ENCODE results near the gene WWOX. TPM values are rescaled to one million over a fixed set of nuclear protein-coding genes. Genes with fewer than 3 reads are reported as not detected.

Gene WWOX
- total RNA-seq, 1 donor from 2014 or later, result 28.2 TPM

DNA sequence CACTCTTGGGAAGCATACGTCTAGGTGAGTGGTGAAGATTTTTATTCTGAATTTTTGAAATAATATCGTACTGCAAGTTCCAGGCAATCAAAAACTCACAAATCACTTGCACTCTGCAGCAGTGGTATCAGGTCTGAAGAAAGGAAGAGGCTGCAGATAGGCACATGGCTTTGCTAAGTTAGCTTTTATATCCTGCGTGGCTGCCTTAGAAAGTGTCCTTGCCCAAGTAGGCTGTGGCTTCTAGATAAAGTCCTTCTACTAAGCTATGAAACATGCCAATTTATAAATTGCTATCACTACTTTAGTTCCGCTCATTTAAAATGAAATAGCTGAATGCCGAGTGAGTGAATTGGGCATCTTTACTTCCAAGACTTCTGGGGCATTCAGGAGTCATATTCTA, 17.9 kb downstream of the WWOX start:
- Mint-ChIP-seq H3K4me1 (ENCODE audit: unreplicated experiment) (peaks cover 10% of the 10 kb centered on the region), H3K36me3 (peaks cover 23% of the 10 kb centered on the region), H3K27me3 (no peaks in the 10 kb centered on the region), H3K4me3 (no peak overlapping the region), H3K27ac (peak overlapping the region; percentile 33), H3K9me3 (no peaks in the 10 kb centered on the region)
- DNase-seq (ENCODE audit: extremely low spot score, unreplicated experiment), result no peak
- TF ChIP-seq, protein P1, sequence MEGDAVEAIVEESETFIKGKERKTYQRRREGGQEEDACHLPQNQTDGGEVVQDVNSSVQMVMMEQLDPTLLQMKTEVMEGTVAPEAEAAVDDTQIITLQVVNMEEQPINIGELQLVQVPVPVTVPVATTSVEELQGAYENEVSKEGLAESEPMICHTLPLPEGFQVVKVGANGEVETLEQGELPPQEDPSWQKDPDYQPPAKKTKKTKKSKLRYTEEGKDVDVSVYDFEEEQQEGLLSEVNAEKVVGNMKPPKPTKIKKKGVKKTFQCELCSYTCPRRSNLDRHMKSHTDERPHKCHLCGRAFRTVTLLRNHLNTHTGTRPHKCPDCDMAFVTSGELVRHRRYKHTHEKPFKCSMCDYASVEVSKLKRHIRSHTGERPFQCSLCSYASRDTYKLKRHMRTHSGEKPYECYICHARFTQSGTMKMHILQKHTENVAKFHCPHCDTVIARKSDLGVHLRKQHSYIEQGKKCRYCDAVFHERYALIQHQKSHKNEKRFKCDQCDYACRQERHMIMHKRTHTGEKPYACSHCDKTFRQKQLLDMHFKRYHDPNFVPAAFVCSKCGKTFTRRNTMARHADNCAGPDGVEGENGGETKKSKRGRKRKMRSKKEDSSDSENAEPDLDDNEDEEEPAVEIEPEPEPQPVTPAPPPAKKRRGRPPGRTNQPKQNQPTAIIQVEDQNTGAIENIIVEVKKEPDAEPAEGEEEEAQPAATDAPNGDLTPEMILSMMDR (conservative IDR thresholded peaks at IDR 0.05), result no peak

DNA sequence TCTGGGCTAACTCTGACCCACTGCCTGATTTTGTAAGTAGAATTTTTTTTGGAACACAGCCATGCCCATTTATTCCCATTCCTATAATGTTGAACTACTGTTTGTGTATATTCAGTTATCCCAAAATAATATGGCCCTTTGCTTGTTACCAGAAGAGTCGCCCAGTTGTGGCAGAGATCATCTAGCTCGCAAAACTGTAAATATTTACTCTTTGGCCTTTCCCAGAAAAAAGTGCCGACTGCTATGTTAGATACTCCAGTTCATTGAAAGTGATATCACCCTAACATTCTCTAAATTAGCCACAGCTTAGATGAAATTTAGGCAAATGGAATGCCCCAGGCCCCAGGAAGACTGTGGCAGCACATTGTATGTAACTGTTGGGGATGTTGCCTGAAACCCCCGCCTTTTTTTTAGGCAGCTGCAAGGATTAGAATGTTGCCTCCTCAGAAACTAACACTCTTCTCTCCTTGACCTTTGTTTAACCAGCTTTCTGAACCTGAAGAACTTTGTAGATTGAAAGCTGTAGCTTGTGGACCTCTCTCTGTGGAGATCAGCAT, 19.1 kb downstream of the WWOX start:
- TF ChIP-seq, protein P1 (conservative IDR thresholded peaks at IDR 0.05), result no peak
- H3K9me3 Mint-ChIP-seq, result no peaks in the 10 kb centered on the region
- no peak overlapping the region for H3K4me3 Mint-ChIP-seq
- DNase-seq (ENCODE audit: extremely low spot score, unreplicated experiment), result no peak
- peaks cover 13% of the 10 kb centered on the region for H3K4me1 Mint-ChIP-seq (ENCODE audit: unreplicated experiment)
- H3K36me3 Mint-ChIP-seq, result peaks cover 17% of the 10 kb centered on the region
- no peaks in the 10 kb centered on the region for H3K27me3 Mint-ChIP-seq
- H3K27ac Mint-ChIP-seq, result no peak overlapping the region

DNA sequence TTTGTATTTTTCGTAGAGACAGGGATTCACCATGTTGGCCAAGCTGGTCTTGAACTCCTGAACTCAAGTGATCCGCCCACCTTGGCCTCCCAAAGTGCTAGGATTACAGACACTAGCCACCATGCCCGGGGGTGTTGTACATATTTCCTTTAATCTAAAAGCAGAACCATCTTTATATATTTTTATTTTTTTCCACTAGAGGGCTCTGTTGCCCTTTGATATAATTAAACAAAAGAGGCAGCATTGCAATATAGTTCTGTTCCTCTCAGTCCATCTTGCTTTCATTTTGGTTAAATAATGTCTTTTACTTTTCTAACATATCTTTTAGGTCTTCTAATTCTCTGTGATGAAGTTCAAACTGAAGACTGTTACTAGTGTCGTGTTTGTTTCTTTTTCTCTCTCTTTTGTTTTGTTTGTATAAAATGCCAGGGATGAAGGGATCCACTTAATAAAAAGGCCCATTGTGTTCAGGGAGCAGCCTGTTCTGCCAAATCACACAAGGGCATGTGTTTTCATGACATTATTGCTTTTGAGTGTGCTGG, 23.4 kb downstream of the WWOX start:
- Mint-ChIP-seq H3K36me3 (peaks cover 9% of the 10 kb centered on the region), H3K27ac (peak overlapping the region; percentile 63), H3K9me3 (no peaks in the 10 kb centered on the region), H3K4me3 (peak overlapping the region; percentile 60), H3K4me1 (ENCODE audit: unreplicated experiment) (peaks cover 31% of the 10 kb centered on the region), H3K27me3 (no peaks in the 10 kb centered on the region)
- DNase-seq (ENCODE audit: extremely low spot score, unreplicated experiment), result no peak
- TF ChIP-seq, protein P1 (conservative IDR thresholded peaks at IDR 0.05), result peak; percentile 80

DNA sequence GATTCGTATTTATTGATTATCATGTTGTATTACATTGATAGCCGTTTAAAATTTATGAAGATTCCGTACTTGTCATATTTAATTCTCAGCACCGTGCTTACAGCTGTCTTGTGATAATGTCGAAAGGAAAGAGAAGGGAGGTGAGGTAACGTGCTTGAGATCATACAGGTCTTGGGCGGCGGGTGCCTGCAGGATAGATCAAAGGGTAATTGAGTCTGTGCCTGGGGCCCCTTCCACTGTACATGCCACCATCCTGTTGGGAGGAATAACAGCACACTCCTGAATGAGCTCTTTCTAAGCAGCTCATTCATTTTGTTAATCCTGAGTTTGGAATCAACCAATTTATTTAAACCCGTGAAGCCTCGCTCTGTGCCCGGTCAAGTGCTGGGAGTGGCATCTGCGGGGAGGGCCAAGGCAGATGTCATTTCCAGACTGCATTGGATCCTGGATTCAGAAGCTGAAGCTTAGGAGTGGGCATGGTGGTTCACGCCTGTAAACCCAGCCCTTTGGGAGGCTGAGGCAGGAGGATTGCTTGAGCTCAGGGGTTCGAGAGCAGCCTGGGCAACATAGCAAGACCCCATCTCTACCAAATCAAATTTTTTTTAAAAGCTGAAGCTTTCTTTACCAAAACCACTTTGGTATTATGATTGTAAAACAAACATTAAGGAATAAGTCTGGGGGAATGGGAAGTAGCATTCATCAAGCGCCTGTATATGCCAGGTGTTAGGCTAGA, 25.8 kb downstream of the WWOX start:
- Mint-ChIP-seq H3K36me3 (no peaks in the 10 kb centered on the region), H3K4me3 (no peak overlapping the region), H3K27ac (no peak overlapping the region), H3K4me1 (ENCODE audit: unreplicated experiment) (peaks cover 24% of the 10 kb centered on the region), H3K27me3 (no peaks in the 10 kb centered on the region), H3K9me3 (no peaks in the 10 kb centered on the region)
- TF ChIP-seq, protein P1 (conservative IDR thresholded peaks at IDR 0.05), result no peak
- no peak for DNase-seq (ENCODE audit: extremely low spot score, unreplicated experiment)

DNA sequence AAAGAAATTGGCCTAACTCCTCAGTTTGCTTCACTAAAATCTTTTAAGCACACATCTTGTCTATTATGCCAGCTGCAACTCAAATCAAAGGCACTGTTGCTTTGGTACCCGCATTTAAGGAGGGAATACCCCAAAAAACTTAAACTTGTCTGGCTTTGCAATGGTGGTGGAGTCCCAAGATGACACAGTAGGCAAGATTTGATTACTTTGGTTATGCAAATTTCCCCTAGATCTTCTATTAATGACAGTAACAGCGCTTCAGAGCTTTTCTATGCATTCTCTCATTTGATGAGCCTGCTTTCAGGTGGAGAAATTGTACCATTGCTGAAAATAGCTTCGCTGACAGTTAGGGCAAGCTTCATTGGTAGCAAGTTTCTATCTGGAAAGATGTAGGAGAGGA, 27.2 kb downstream of the WWOX start:
- no peak overlapping the region for H3K27ac Mint-ChIP-seq
- DNase-seq (ENCODE audit: extremely low spot score, unreplicated experiment), result no peak
- no peaks in the 10 kb centered on the region for H3K9me3 Mint-ChIP-seq
- no peak overlapping the region for H3K4me3 Mint-ChIP-seq
- TF ChIP-seq, protein P1 (conservative IDR thresholded peaks at IDR 0.05), result no peak
- H3K27me3 Mint-ChIP-seq, result no peaks in the 10 kb centered on the region
- H3K36me3 Mint-ChIP-seq, result no peaks in the 10 kb centered on the region
- H3K4me1 Mint-ChIP-seq (ENCODE audit: unreplicated experiment), result peaks cover 24% of the 10 kb centered on the region
